ENCODE results near the gene CPM.

DNA sequence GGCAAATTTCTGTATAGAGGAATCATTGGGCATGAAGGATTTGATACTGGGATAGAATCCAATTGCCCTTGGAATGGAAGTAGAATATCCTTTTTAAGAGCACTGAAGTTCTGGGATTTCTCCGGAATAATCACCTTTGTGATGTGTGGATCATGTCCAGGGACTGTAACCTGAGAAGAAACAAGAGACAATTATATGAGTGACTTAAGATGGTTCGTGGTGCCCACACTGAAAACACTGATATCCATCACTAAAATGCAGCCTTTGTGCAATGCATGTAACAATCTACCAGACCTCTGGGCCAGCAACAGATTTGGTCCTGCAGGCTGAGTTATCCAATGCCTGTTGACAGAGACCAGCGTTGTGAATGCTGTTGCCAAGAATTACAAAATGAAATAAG is 76.5 kb downstream of the CPM start:
- TF ChIP-seq, protein P1, sequence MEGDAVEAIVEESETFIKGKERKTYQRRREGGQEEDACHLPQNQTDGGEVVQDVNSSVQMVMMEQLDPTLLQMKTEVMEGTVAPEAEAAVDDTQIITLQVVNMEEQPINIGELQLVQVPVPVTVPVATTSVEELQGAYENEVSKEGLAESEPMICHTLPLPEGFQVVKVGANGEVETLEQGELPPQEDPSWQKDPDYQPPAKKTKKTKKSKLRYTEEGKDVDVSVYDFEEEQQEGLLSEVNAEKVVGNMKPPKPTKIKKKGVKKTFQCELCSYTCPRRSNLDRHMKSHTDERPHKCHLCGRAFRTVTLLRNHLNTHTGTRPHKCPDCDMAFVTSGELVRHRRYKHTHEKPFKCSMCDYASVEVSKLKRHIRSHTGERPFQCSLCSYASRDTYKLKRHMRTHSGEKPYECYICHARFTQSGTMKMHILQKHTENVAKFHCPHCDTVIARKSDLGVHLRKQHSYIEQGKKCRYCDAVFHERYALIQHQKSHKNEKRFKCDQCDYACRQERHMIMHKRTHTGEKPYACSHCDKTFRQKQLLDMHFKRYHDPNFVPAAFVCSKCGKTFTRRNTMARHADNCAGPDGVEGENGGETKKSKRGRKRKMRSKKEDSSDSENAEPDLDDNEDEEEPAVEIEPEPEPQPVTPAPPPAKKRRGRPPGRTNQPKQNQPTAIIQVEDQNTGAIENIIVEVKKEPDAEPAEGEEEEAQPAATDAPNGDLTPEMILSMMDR (IDR thresholded peaks at IDR 0.05; ENCODE audit: low read depth, low read length), result no peak
- TF ChIP-seq POLR2A (IDR thresholded peaks at IDR 0.05; ENCODE audit: extremely low read depth, insufficient read length), result no peak
